ENCODE measurements around the gene GALNT2.

DNA sequence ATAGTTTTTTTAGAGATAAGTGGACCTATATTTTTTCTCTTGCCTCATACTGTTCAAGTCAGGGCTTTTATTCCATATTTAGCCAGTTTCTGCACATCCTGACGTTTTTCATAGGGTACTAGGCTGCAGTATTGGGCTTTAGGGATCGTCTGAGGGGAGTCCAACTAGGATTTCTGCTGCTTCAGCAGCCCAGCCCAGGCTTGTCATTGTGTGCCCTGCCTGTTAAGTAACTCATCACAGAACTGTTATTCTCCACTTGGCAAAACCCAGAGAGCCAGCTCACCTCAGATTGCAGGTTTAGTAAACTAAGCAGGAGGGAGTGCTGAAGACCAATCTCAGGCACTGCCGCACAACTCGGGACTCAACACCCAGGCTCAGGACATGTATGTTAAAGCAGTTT, 2.8 kb downstream of the GALNT2 start:
- no peak for TF ChIP-seq MTF2 (CRISPR knock-in tag; IDR thresholded peaks at IDR 0.05; ENCODE audit: borderline replicate concordance)
- TF ChIP-seq, protein P1, sequence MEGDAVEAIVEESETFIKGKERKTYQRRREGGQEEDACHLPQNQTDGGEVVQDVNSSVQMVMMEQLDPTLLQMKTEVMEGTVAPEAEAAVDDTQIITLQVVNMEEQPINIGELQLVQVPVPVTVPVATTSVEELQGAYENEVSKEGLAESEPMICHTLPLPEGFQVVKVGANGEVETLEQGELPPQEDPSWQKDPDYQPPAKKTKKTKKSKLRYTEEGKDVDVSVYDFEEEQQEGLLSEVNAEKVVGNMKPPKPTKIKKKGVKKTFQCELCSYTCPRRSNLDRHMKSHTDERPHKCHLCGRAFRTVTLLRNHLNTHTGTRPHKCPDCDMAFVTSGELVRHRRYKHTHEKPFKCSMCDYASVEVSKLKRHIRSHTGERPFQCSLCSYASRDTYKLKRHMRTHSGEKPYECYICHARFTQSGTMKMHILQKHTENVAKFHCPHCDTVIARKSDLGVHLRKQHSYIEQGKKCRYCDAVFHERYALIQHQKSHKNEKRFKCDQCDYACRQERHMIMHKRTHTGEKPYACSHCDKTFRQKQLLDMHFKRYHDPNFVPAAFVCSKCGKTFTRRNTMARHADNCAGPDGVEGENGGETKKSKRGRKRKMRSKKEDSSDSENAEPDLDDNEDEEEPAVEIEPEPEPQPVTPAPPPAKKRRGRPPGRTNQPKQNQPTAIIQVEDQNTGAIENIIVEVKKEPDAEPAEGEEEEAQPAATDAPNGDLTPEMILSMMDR (CRISPR knock-in tag; IDR thresholded peaks at IDR 0.05) = no peak
- no peak for TF ChIP-seq TCF7L2 (IDR thresholded peaks at IDR 0.05; ENCODE audit: low read depth, low read length)
- no peak for TF ChIP-seq SETDB1 (CRISPR knock-in tag; IDR thresholded peaks at IDR 0.05; ENCODE audit: borderline replicate concordance)
- TF ChIP-seq, protein P2, sequence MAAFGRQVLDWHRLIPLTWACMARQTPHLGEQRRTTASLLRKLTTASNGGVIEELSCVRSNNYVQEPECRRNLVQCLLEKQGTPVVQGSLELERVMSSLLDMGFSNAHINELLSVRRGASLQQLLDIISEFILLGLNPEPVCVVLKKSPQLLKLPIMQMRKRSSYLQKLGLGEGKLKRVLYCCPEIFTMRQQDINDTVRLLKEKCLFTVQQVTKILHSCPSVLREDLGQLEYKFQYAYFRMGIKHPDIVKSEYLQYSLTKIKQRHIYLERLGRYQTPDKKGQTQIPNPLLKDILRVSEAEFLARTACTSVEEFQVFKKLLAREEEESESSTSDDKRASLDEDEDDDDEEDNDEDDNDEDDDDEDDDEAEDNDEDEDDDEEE (CRISPR knock-in tag; IDR thresholded peaks at IDR 0.05) = no peak
- TF ChIP-seq, protein P3, sequence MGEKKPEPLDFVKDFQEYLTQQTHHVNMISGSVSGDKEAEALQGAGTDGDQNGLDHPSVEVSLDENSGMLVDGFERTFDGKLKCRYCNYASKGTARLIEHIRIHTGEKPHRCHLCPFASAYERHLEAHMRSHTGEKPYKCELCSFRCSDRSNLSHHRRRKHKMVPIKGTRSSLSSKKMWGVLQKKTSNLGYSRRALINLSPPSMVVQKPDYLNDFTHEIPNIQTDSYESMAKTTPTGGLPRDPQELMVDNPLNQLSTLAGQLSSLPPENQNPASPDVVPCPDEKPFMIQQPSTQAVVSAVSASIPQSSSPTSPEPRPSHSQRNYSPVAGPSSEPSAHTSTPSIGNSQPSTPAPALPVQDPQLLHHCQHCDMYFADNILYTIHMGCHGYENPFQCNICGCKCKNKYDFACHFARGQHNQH (CRISPR knock-in tag; IDR thresholded peaks at IDR 0.05) = no peak
- TF ChIP-seq RAD21 (CRISPR knock-in tag; IDR thresholded peaks at IDR 0.05) = no peak
- TF ChIP-seq CREB1 (IDR thresholded peaks at IDR 0.05) = no peak
- TF ChIP-seq CREB1 (CRISPR knock-in tag; IDR thresholded peaks at IDR 0.05) = no peak

Data from HepG2 (cell line).